Esophagus muscularis mucosa (tissue), 3 donors: ENCODE measurements around the gene HDAC1.

Source experiments
- EP300 ChIP-seq: sonication (generic); formaldehyde crosslinking; IDR thresholded peaks from one replicate; pipeline ENCODE4 v1.6.1; 2017; ENCODE audit warnings: antibody characterized with exemption
- TF ChIP-seq, protein P1 (sequence below), 3 experiments: fragments of 200-600 bp in 2 of 3; fragments of 450-650 bp in 1 of 3; sonication (generic) in 2 of 3; IDR thresholded peaks; one replicate each; pipeline ENCODE4 v1.5.1; 2017 to 2019; ENCODE audit warnings: antibody characterized with exemption in 3 of 3, mild to moderate bottlenecking in 2 of 3, moderate library complexity in 1 of 3

DNA sequence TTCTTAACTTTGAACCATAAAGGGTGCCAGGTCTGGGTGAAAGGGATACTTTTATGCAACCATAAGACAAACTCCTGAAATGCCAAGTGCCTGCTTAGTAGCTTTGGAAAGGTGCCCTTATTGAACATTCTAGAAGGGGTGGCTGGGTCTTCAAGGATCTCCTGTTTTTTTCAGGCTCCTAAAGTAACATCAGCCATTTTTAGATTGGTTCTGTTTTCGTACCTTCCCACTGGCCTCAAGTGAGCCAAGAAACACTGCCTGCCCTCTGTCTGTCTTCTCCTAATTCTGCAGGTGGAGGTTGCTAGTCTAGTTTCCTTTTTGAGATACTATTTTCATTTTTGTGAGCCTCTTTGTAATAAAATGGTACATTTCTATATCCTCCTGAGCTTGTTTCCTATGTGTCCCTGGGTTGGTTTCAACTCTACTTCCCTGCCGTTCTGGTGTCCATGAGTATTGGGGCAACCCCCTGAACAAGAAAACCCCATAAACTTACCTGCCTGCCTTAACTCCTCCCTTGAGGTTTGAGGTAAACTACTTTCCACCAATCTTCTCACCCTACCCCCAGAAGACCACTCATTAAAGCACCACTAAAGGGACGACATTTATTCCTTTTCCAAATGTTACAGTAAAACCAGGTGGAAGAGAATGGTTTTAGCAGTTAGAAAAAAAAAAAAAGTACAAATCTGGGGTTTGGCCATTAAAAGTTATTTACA is 41.5 kb downstream of the HDAC1 start:
- TF ChIP-seq, protein P1, sequence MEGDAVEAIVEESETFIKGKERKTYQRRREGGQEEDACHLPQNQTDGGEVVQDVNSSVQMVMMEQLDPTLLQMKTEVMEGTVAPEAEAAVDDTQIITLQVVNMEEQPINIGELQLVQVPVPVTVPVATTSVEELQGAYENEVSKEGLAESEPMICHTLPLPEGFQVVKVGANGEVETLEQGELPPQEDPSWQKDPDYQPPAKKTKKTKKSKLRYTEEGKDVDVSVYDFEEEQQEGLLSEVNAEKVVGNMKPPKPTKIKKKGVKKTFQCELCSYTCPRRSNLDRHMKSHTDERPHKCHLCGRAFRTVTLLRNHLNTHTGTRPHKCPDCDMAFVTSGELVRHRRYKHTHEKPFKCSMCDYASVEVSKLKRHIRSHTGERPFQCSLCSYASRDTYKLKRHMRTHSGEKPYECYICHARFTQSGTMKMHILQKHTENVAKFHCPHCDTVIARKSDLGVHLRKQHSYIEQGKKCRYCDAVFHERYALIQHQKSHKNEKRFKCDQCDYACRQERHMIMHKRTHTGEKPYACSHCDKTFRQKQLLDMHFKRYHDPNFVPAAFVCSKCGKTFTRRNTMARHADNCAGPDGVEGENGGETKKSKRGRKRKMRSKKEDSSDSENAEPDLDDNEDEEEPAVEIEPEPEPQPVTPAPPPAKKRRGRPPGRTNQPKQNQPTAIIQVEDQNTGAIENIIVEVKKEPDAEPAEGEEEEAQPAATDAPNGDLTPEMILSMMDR (IDR thresholded peaks at IDR 0.05) = no peak
- no peak for TF ChIP-seq EP300
